A549 (cell line): Measurements from ENCODE around the gene MRPS16.

Experiments used
- CHD2 ChIP-seq: fragments of 150-350 bp; IDR thresholded peaks from 2 replicates; pipeline ENCODE4 v1.6.1; 2014; ENCODE audit warnings: low read length; ENCODE audit not compliant: partially characterized antibody
- CHD4 ChIP-seq: fragments of 200-600 bp; sonication (generic); IDR thresholded peaks from 2 replicates; pipeline ENCODE4 v1.6.1; 2016; ENCODE audit warnings: antibody characterized with exemption, mild to moderate bottlenecking, borderline replicate concordance
- EP300 ChIP-seq, 2 experiments: fragments of >200 bp; sonication (Bioruptor Twin); formaldehyde crosslinking; IDR thresholded peaks; 2 replicates in 1 of 2; 3 replicates in 1 of 2; pipeline ENCODE4 v1.6.1; 2016 to 2017
- HOXB5 ChIP-seq: fragments of 250-450 bp; sonication (Bioruptor Pico); IDR thresholded peaks from 2 replicates; pipeline ENCODE4 v1.5.0; 2020; ENCODE audit warnings: mild to moderate bottlenecking, moderate library complexity
- KDM1A ChIP-seq: fragments of 200-600 bp; sonication (generic); IDR thresholded peaks from 2 replicates; pipeline ENCODE4 v1.6.1; 2016; ENCODE audit warnings: low read depth, mild to moderate bottlenecking
- MAZ ChIP-seq: fragments of 150-350 bp; IDR thresholded peaks from 2 replicates; pipeline ENCODE4 v1.6.1; 2014; ENCODE audit warnings: antibody characterized with exemption, low read depth, low read length, borderline replicate concordance
- POLR2A ChIP-seq: IDR thresholded peaks from 2 replicates; pipeline ENCODE4 v1.6.1; 2012; ENCODE audit warnings: mild to moderate bottlenecking, low read length
- TF ChIP-seq, protein P1 (sequence below): fragments of >200 bp; sonication (Bioruptor Twin); formaldehyde crosslinking; IDR thresholded peaks from 3 replicates; pipeline ENCODE4 v1.5.1; 2016

DNA sequence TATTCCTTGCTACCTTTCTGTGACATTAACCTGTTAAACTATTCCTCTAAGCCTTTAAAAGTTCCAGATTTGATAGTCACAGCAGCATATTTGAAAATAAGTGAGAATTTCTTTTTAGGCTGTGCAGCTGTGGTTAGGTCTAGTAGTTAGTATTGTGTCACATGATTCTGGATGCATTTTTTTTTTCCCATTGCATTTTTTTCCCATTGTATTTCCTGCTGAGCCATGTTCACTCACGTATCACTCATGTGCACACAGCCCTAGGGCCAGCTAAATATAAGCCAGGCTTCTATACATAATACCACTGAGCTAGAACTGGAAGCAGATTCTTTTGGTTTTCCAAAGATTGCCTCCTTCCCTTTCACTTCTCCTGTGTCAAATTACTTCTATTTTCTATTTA is 42.7 kb downstream of the MRPS16 start:
- TF ChIP-seq KDM1A: no peak
- TF ChIP-seq HOXB5 (CRISPR knock-in tag): no peak
- TF ChIP-seq MAZ: no peak
- TF ChIP-seq, protein P1, sequence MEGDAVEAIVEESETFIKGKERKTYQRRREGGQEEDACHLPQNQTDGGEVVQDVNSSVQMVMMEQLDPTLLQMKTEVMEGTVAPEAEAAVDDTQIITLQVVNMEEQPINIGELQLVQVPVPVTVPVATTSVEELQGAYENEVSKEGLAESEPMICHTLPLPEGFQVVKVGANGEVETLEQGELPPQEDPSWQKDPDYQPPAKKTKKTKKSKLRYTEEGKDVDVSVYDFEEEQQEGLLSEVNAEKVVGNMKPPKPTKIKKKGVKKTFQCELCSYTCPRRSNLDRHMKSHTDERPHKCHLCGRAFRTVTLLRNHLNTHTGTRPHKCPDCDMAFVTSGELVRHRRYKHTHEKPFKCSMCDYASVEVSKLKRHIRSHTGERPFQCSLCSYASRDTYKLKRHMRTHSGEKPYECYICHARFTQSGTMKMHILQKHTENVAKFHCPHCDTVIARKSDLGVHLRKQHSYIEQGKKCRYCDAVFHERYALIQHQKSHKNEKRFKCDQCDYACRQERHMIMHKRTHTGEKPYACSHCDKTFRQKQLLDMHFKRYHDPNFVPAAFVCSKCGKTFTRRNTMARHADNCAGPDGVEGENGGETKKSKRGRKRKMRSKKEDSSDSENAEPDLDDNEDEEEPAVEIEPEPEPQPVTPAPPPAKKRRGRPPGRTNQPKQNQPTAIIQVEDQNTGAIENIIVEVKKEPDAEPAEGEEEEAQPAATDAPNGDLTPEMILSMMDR: no peak
- no peak for TF ChIP-seq CHD2
- no peak for TF ChIP-seq POLR2A
- no peak for TF ChIP-seq EP300 (IDR thresholded peaks at IDR 0.05)
- no peak for TF ChIP-seq CHD4
